ENCODE measurements around the gene SOX21. TPM values are rescaled to one million over a fixed set of nuclear protein-coding genes. Genes with fewer than 3 reads are reported as not detected.

Gene SOX21
- total and polyA plus RNA-seq, 10 of the 15 experiments (the other 5 are each of a cell fraction or from before 2014, with no cell fraction given) = not detected

GRCh38 chr13:94749162-94749561 is 36.8 kb upstream of the SOX21 start (continued):
- TF ChIP-seq RAD21 (IDR thresholded peaks at IDR 0.05; ENCODE audit: insufficient read depth, low read depth, low read length) = no peak
- no peak for TF ChIP-seq ETV6 (conservative IDR thresholded peaks at IDR 0.05 in 1 of 2, IDR thresholded peaks at IDR 0.05 in 1 of 2; ENCODE audit: borderline replicate concordance in 1 of 2, low read depth in 1 of 2)
- TF ChIP-seq ZBTB11 (CRISPR knock-in tag; IDR thresholded peaks at IDR 0.05) = no peak

- H3K4me2 ChIP-seq (ENCODE audit: control insufficient read depth, insufficient read depth) = no peak overlapping the region
- no peaks in the 10 kb centered on the region; a peak in 1 of 4 replicates for H3K27me3 ChIP-seq (replicated peaks in 1 of 2; ENCODE audit: control insufficient read depth in 2 of 2, insufficient read depth in 2 of 2, low read length in 1 of 2)
- no peak overlapping the region for H2AFZ ChIP-seq (ENCODE audit: control insufficient read depth, low read depth, low read length)
- no peak for DNase-seq (ENCODE audit: low read depth, low spot score)
- ChIA-PET POLR2A (no interaction called here), RAD21 (ENCODE audit: unreplicated experiment) (no interaction called here), CTCF (no interaction called here), SMC1A (ENCODE audit: uncharacterized antibody, unreplicated experiment) (no interaction called here)
- in situ Hi-C loops (cut with MboI) (no loop called here), intact Hi-C loops (cut with micrococcal nuclease; ENCODE audit: unreplicated experiment) (no loop called here)
- no peak overlapping the region for H3K4me3 ChIP-seq
- no peak overlapping the region for H3K27ac ChIP-seq (ENCODE audit: control insufficient read depth, insufficient read depth)
- no peak for FAIRE-seq
- no peaks in the 10 kb centered on the region for H3K9me3 ChIP-seq (replicated peaks; ENCODE audit: control insufficient read depth, insufficient read depth, low read length)
- H3K79me2 ChIP-seq (ENCODE audit: control insufficient read depth, insufficient read depth, low read length) = no peaks in the 10 kb centered on the region
- no peaks in the 10 kb centered on the region for H4K20me1 ChIP-seq (ENCODE audit: control insufficient read depth, insufficient read depth)
- no TSS peak for BruUV-seq (replicated peaks)
- no peak overlapping the region for H3K9ac ChIP-seq (ENCODE audit: control insufficient read depth, insufficient read depth, low read length)
- ATAC-seq = no peak
- no peaks in the 10 kb centered on the region for H3K4me1 ChIP-seq (ENCODE audit: control insufficient read depth, insufficient read depth, low read length)
- WGBS (ENCODE audit: insufficient coverage, insufficient replicate concordance, low lambda C conversion rate, missing lambda C conversion rate) = 45% methylated on average over 4 of the region's 4 CpGs
- no peaks in the 10 kb centered on the region for H3K36me3 ChIP-seq (ENCODE audit: control insufficient read depth in 2 of 2, insufficient read depth in 2 of 2, low read length in 1 of 2)
- TF ChIP-seq HDGF (IDR thresholded peaks at IDR 0.05) = no peak
- no peak for TF ChIP-seq BCL3 (IDR thresholded peaks at IDR 0.05; ENCODE audit: borderline replicate concordance, insufficient read depth, low read depth, low read length, poor library complexity, severe bottlenecking)
- no peak for TF ChIP-seq KDM1A (IDR thresholded peaks at IDR 0.05; ENCODE audit: borderline replicate concordance)
- TF ChIP-seq FOXK2 (IDR thresholded peaks at IDR 0.05) = no peak
- TF ChIP-seq CREM (IDR thresholded peaks at IDR 0.05; ENCODE audit: low read depth) = no peak
Measured at GRCh38 chr13:94739235-94739634, 26.9 kb upstream of the SOX21 start.

All from GM12878 (cell line).